ENCODE data around the gene TBC1D14. TPM values are rescaled to one million over a fixed set of nuclear protein-coding genes. Genes with fewer than 3 reads are reported as not detected.

The TBC1D14 gene
- total and polyA plus RNA-seq, 2 of the 8 experiments (the other 6 are each of a cell fraction or from before 2014, with no cell fraction given): 45.6 to 48.2 TPM

DNA sequence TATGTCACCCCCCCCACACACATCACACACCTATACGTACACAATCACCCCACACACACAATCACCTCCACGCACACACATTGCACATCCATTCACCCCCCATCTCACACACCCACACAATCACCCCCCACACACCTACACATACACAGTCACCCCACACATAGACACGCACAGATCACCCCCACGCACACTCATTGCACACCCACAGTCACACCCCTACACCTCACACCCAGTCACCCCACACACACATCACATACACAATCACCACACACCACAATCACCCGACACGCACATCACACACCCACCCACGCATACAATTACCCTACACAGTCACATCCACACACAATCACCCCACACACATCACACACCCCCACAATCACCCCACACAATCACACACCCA lies 117.7 kb downstream of the TBC1D14 start (continued):
- TF ChIP-seq, protein P1, sequence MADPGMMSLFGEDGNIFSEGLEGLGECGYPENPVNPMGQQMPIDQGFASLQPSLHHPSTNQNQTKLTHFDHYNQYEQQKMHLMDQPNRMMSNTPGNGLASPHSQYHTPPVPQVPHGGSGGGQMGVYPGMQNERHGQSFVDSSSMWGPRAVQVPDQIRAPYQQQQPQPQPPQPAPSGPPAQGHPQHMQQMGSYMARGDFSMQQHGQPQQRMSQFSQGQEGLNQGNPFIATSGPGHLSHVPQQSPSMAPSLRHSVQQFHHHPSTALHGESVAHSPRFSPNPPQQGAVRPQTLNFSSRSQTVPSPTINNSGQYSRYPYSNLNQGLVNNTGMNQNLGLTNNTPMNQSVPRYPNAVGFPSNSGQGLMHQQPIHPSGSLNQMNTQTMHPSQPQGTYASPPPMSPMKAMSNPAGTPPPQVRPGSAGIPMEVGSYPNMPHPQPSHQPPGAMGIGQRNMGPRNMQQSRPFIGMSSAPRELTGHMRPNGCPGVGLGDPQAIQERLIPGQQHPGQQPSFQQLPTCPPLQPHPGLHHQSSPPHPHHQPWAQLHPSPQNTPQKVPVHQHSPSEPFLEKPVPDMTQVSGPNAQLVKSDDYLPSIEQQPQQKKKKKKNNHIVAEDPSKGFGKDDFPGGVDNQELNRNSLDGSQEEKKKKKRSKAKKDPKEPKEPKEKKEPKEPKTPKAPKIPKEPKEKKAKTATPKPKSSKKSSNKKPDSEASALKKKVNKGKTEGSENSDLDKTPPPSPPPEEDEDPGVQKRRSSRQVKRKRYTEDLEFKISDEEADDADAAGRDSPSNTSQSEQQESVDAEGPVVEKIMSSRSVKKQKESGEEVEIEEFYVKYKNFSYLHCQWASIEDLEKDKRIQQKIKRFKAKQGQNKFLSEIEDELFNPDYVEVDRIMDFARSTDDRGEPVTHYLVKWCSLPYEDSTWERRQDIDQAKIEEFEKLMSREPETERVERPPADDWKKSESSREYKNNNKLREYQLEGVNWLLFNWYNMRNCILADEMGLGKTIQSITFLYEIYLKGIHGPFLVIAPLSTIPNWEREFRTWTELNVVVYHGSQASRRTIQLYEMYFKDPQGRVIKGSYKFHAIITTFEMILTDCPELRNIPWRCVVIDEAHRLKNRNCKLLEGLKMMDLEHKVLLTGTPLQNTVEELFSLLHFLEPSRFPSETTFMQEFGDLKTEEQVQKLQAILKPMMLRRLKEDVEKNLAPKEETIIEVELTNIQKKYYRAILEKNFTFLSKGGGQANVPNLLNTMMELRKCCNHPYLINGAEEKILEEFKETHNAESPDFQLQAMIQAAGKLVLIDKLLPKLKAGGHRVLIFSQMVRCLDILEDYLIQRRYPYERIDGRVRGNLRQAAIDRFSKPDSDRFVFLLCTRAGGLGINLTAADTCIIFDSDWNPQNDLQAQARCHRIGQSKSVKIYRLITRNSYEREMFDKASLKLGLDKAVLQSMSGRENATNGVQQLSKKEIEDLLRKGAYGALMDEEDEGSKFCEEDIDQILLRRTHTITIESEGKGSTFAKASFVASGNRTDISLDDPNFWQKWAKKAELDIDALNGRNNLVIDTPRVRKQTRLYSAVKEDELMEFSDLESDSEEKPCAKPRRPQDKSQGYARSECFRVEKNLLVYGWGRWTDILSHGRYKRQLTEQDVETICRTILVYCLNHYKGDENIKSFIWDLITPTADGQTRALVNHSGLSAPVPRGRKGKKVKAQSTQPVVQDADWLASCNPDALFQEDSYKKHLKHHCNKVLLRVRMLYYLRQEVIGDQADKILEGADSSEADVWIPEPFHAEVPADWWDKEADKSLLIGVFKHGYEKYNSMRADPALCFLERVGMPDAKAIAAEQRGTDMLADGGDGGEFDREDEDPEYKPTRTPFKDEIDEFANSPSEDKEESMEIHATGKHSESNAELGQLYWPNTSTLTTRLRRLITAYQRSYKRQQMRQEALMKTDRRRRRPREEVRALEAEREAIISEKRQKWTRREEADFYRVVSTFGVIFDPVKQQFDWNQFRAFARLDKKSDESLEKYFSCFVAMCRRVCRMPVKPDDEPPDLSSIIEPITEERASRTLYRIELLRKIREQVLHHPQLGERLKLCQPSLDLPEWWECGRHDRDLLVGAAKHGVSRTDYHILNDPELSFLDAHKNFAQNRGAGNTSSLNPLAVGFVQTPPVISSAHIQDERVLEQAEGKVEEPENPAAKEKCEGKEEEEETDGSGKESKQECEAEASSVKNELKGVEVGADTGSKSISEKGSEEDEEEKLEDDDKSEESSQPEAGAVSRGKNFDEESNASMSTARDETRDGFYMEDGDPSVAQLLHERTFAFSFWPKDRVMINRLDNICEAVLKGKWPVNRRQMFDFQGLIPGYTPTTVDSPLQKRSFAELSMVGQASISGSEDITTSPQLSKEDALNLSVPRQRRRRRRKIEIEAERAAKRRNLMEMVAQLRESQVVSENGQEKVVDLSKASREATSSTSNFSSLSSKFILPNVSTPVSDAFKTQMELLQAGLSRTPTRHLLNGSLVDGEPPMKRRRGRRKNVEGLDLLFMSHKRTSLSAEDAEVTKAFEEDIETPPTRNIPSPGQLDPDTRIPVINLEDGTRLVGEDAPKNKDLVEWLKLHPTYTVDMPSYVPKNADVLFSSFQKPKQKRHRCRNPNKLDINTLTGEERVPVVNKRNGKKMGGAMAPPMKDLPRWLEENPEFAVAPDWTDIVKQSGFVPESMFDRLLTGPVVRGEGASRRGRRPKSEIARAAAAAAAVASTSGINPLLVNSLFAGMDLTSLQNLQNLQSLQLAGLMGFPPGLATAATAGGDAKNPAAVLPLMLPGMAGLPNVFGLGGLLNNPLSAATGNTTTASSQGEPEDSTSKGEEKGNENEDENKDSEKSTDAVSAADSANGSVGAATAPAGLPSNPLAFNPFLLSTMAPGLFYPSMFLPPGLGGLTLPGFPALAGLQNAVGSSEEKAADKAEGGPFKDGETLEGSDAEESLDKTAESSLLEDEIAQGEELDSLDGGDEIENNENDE (IDR thresholded peaks at IDR 0.05; ENCODE audit: insufficient replicate concordance, low read length): no peak
